SU-DHL-6 (cell line): Measurements from ENCODE around the gene PPTC7.
"Not testable (repeated sequence)": the region's sequence is repeated elsewhere in the genome, so short reads cannot be mapped to it uniquely, and the experiment has no call there.

Experiments
- CTCF ChIP-seq: fragments of 200-600 bp; sonication (generic); IDR thresholded peaks from one replicate; pipeline ENCODE4 v1.5.1; 2017; ENCODE audit warnings: antibody characterized with exemption, mild to moderate bottlenecking, low read length, moderate library complexity; ENCODE audit not compliant: insufficient read depth, poor library complexity, severe bottlenecking
- EZH2phosphoT487 ChIP-seq: fragments of 200-600 bp; sonication (generic), shearing (Covaris generic); conservative IDR thresholded peaks from 2 replicates; pipeline ENCODE4 v1.6.1; 2018; ENCODE audit warnings: mild to moderate bottlenecking, antibody characterized with exemption, low read length, moderate library complexity, mixed read lengths

- not testable (repeated sequence) for TF ChIP-seq CTCF, EZH2phosphoT487
These were observed 62.0 kb downstream of the PPTC7 start for GRCh38 chr12:110520876-110521712.
